Middle frontal gyrus (tissue), 1 donor: ENCODE measurements around the gene RREB1.

Experiments
- DNase-seq: peaks from one replicate; pipeline ENCODE4 v3.0.0-alpha.2; 2015; ENCODE audit warnings: low spot score; ENCODE audit errors: extremely low spot score

Gene RREB1

DNA sequence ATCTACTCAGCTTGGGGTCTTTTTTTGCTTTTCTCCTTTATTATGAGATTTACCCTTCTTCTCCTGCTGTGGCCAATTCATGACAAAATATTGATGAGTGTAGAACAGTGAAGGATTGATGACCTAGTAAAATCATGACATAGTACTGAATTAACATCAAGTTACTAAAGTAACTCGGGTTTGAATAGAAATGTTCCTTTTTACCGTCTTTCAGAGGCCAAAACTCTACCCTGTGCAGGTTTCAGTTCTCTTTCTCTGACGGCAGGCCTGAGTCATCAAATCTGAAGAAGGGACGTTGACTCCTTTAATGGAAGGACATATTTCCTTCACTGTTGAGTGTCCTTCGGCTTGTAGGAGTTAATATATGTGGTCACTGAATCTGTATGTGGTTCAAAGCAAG lies 80.7 kb downstream of the RREB1 start:
- DNase-seq: no peak

DNA sequence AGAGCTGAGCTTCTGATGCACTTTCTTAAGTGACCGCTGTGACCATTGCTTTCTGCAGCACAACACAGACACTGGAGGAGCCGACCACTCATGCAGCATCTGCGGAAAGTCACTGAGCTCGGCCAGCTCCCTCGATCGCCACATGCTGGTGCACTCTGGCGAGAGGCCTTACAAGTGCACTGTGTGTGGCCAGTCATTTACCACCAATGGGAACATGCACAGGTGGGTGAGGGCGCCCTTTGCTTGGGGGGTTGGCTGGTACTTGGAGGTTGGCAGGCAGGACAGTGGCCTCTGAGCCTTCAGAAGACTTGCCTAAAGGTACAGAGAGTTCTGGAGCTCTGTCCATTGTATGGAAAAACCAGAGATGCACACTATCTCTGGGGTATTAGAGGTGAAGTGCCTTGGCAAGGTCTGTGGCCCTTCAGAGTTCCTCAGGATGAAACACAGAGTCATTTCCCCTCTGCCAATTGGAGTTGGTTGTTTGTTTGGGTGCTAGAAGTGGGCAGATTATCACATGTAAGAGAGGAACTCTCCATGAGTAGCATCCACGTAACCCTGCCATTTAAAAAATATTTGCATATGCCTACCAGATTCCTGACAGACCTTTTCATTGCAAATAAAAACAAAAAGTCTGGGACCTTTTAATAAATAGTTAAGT lies 81.5 kb downstream of the RREB1 start:
- no peak for DNase-seq

- no peak for DNase-seq
These were observed 83.0 kb downstream of the RREB1 start for GRCh38 chr6:7190791-7191190.

DNA sequence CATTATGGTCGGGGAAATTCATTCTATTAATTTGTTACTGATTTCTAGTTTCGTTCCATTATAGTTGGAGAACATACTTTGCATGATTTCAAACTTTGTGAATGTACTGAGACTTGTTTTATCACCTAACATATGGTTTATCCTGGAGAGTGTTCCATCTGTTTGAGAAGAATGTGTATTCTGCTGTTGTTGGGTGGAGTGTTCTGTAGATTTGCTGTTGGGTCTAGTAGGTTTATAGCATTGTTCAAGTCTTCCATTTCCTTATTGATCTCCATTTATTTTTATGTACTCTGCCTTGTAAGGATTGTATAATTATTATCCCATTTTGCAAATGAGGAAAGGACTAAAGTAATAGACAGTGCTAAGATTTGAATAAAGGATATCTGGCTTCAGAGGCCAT lies 85.4 kb downstream of the RREB1 start:
- no peak for DNase-seq

GRCh38 chr6:7194657-7195056 lies 86.9 kb downstream of the RREB1 start:
- no peak for DNase-seq

DNA sequence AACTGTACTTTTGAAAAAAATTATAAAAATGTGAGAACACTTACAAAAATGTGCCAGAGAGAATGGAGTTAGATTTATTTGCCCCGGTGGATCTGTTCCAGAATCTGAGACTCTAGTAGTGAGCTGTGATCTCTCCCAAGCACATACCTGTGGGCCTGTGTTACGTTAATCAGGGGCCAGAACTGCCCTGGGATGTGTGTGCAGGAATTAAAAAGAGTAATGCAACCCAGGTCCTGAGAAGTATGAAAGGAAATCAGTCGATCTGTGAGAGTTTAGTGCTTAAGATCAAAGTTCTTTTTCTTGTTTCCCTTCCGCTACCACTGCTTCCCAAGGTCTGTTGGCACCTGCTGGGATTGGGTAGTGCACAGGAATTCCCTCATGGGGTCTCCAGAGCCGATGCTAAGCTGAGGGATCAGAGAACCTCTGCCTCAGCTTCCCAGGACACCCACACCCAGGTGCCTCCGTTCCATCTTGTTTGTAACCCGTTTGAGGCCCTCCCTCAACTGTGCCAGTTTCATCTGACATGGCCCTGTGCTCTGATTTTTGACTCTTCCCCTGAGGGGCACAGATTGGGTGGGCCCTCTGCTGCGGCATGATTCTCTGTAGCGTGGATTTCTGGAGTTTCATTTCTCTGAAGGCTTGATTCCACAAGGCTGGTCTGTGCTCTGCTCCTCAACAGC lies 87.7 kb downstream of the RREB1 start:
- DNase-seq: no peak

DNA sequence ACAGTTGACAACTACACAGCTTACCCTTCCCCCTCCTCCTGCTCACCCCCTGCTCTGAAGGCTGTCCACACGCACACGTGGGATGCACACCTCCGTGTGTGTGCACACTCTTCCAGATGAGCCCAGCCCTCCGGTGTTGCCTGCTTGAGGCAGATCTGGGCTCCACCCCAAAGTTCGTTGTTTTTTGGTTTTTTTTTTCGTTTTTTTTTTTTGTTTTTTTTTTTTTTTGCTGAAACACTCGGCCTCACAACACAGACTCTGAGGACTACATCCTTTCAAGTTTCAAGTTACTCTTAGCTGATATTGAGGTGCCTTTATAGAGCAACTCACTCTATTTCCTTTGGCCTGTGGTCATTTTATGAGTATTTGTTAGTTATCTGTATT lies 88.2 kb downstream of the RREB1 start:
- no peak for DNase-seq

- no peak for DNase-seq
These were observed 89.0 kb downstream of the RREB1 start for GRCh38 chr6:7196685-7197283.

- no peak for DNase-seq
These were observed 90.0 kb downstream of the RREB1 start for GRCh38 chr6:7197747-7198146.

GRCh38 chr6:7198833-7199800 lies 91.4 kb downstream of the RREB1 start:
- no peak for DNase-seq

DNA sequence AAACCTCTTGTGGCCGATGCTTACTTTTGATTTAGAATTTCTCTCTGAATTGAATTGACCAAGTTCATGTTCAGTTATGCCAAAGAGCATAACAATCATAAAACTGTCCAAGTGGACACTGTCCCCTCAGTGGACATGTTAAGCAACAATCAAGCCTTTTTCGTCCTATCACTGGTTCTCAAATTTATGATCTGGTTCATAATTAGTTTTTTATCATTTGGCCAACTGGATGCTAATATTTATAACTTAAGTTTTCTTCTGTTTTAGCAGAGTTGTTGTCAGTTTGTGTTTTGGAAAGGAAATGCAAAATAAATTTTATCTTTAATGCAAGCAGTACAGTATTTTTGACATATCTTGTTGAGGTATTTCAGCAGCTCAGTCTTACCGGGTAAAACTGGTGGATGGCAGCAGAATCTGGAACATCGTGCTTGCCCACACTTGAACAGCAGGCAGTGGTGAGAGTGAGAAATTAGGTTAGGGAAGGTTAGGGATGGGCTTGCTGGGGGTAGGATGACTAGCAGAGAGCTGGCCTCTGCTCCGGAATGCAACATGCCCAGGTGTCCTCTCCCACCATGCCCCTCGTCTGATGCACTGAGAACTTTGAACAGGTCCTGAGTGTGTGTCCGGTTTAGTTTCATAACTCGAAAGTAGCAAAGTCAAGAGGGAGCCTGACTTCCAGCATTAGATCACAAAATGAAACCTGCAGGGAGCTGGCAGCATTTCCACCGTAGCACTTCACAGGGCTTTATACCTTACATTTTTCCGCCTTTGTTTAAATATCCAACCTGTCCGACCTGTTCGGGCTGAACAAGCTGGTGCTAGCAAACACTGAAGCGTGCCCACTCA lies 93.1 kb downstream of the RREB1 start:
- DNase-seq: no peak

- no peak for DNase-seq
These were observed 93.6 kb downstream of the RREB1 start for GRCh38 chr6:7201444-7201731.

DNA sequence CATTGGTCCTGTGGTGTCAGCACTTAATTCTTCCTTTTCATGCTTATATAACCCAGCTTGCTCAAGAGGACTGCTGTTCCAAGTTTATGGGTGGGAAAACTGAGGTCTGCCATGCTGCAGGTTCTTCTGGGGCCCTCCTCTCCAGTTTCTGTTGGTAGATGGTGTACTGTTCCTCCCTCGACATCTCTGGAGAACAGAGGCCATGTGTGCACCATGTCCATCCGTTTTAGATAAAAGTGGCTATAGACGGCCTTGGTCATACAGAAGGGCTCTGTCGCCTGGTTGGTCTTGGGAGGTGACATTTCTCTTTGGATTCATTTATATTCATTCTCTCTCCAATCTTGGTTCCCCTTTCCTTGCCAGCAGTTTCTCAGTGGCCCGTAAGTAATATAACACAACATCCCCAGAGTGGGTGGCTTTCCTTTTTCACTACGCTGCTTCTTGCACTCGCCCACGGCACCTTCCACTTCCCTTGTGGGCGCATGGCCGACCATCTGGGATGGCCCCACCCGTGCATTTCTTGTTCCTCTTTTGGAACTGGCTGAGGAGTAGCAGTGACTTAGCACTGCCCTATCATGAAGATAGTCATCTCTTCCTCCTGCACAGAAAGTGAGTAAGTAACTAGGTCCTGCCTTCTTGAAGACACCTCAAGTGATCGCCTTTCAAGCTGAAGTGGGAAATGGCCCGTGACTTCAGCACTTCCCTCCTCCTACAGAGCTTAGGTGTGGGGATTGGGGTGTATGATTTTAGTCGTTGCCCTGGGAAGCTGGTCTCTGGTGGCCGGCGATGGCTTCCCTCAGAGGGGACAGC lies 94.2 kb downstream of the RREB1 start:
- peak; percentile 78 for DNase-seq

GRCh38 chr6:7202950-7203349 lies 95.2 kb downstream of the RREB1 start:
- no peak for DNase-seq

GRCh38 chr6:7203939-7204338 lies 96.2 kb downstream of the RREB1 start:
- no peak for DNase-seq

DNA sequence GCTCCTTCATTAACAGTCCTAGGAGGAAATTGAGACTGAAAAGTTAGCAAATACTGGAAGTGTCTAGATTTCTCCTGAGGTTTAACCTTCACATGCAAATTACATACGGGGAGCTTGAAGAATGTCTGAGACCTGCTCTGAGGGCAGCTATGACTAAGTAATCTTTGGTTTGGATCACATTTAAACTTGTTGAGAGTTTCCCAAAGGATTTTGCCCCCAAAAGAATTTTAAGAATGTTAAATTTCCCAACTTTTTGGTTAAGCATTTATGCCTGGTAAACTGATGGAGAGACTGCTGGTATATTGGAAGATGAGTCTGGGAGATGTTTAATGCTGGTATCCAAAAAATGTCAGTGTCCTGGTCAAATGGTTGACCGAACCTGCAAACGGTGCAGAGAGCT lies 97.0 kb downstream of the RREB1 start:
- no peak for DNase-seq

GRCh38 chr6:7207720-7208119 lies 100.0 kb downstream of the RREB1 start:
- no peak for DNase-seq

DNA sequence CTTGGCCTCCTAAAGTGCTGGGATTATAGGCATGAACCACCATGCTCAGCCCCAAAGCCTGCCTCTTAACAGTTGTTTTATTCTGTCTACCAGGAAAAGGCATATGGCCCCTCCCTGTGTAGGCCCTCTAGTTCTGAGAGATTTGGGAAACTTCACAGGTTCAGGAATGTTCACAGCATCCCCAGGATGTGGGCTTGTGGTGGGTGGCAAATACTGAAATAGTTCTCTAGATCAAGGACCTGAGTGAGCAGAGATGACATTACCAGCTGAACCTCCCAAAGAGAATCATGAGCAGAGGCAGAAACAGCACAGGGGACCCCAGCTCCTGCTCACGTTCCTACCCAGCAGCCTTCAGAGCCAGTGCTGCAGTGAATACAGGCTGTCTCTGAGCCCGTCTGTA lies 105.7 kb downstream of the RREB1 start:
- DNase-seq: no peak

GRCh38 chr6:7214468-7214867 lies 106.7 kb downstream of the RREB1 start:
- no peak for DNase-seq

- no peak for DNase-seq
These were observed 107.4 kb downstream of the RREB1 start for GRCh38 chr6:7215131-7215530.
